HG03066 (cell line): Measurements from ENCODE around the gene RASA3.
"Not testable (repeated sequence)": the region's sequence is repeated elsewhere in the genome, so short reads cannot be mapped to it uniquely, and the experiment has no call there.

ENCODE experiments used
- ATAC-seq: cut with Tn5 transposase; IDR thresholded peaks from one replicate; pipeline ENCODE4 v1.9.1; 2021; ENCODE audit warnings: low read depth; ENCODE audit not compliant: unreplicated experiment

RASA3 gene

DNA sequence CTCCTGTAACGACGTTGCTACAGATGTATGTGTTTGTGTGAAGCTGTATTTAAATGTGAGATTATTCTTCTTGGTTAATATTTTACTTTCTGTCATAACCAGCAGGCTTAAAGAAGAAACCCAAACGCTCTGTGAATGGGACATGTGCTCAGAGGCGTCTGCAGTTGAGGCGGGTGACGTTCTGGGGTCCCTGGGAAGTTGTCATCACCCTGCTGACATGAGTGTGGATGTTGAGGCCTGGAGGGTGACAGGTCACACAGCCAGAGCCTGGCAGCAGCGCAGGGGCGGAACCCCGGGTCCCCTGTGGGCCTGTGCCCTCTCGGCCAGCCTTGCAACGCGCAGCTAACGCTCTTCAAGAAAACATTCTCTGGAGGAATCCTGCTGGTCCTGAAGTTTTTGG, 16.6 kb downstream of the RASA3 start:
- no peak for ATAC-seq

DNA sequence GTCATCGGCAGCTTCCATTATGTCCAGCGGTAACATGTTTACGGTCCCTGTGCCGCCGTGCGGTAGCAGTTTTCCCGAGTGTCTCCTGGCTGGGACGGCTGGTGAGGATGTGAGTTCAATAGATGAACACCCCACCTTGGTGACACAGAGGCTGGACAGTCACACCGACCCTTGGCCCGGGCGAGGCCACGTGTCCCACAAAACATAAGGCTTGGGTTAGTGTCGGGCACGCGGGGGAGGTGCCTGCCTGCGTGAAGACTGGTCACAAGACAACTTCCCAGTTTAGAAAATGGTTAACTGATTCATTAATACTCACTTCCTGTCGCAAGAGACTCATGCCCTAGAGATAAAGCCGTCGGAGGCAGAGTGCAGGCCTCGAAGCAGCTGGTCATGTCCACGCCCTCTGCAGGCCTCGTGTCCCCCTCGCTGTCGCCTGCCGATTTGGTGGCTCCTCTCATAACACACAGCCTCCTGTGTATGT, 17.2 kb downstream of the RASA3 start:
- ATAC-seq = no peak

DNA sequence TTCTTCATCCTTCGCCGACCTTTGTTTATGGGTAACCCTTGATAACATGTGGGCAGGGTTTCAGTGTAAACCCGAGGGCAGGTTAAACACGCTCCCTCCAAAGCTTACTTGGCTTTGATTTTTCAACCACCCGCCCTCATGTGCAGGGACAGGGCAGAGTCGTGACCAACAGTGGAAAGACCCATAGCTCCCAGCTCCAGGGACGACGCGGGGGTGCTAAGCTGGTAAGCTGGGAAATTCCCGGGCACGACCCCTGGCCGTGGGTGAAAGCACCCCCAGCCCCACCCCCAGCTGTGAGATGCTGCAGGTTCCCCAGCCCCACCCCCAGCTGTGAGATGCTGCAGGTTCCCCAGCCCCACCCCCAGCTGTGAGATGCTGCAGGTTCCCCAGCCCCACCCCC, 17.8 kb downstream of the RASA3 start:
- not testable (repeated sequence) for ATAC-seq

DNA sequence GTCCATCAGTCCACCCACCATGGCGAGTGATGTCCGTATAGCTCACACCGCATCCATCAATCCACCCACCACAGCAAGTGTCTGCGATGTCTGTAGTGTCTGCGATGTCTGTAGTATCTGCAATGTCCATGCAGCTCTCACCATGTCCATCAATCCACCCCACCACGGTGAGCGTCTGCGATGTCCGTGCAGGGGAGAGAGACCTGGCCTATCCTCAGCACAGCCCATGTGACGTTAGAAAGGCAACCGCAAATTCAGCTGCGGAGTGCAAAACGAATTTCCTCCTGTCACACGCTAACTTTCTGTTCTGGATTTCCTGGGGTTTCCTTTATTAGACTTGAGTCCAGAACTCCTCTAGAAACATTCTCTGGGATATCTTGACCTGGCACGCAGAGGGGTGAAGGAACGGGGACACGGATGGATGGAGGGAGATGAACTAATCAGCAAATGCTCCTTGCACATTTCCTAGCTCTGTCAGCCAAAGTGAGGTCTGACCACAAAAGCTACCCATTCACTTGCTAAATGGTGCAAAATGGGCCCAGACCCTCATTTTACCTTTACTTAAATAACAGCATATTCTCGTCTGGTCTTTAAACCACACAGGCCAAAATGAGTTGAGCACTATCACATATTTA, 18.3 kb downstream of the RASA3 start:
- ATAC-seq = no peak

- not testable (repeated sequence) for ATAC-seq
Measured at GRCh38 chr13:114113395-114113794, 19.0 kb downstream of the RASA3 start.

GRCh38 chr13:114112826-114113322, 19.5 kb downstream of the RASA3 start:
- ATAC-seq = no peak

DNA sequence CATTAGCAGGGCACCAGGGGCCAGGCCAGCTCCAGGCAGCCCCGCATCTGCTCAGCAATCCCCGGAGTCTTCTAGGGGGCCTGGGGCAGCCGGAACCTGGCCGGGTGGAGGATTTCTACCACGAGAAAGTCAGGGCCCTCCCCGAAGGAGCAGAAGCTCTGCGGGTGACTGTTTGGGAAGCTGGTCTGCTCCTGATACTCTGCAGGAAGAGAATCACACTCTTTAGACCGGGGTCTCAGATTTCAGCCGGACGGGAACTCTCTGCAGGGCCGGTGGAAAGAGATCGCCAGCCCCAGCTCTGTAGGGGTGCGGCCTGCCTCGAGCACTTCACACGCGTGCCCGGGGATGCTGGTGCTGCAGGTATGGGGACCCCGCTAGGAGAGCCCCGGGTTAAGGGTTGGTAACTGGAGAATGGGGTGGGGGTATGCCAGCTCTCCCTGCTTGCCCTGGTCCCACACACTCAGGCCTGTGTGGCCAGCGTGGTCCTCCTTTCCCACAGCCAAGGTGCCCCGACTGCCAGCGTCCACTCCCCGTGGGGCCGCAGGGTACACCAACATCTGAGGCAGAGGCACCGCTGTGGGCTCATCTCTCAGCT, 20.1 kb downstream of the RASA3 start:
- no peak for ATAC-seq

GRCh38 chr13:114111577-114111976, 20.8 kb downstream of the RASA3 start:
- no peak for ATAC-seq

DNA sequence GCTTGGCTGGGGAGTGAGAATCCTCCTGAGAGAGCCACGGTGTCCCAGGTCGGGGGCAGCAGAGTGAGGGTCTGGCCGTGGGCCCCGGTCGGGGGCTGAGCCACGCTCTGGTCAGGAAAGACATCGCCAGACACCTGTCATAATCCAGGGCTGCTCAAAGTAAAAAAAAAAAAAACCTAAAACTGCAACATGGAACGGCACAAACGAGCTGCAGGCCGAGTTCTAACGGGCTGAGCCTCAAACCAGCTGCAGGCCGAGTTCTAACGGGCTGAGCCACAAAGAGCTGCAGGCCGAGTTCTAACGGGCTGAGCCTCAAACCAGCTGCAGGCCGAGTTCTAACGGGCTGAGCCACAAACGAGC, 21.6 kb downstream of the RASA3 start:
- not testable (repeated sequence) for ATAC-seq

DNA sequence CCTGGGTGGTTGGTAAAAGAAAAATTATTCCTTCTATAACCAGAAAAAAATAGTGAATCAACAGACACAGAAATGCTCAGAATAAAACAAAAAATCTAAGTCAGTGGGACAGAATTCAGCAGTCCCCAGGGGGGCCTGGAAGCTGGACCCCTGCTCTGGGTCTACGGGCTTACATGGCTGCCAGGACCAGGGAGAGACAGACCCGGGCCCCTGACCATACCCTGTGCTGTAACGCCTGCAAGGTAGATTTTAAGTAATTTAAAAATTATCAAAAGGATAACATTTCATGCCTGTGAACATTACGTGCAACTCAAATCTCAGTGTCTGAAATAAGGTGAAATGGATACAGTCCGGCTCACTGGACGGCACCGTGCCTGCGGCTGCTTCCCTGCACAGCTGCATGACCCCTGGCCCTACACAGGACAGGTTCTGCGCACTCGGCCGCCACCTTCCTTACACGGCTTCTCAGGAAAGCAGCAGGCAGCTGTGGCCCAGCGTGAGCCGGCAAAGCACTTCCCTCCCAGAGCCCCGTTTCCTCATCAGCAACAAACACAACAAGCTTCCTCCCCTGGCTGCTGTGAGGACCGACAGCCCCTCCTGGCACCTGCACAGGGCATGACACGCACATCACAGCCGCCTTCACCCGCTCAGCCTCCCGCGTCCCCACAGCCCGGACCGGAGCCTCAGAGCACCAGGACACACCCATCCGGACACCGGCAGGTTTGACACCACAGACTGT, 22.2 kb downstream of the RASA3 start:
- peak; percentile 47 for ATAC-seq

DNA sequence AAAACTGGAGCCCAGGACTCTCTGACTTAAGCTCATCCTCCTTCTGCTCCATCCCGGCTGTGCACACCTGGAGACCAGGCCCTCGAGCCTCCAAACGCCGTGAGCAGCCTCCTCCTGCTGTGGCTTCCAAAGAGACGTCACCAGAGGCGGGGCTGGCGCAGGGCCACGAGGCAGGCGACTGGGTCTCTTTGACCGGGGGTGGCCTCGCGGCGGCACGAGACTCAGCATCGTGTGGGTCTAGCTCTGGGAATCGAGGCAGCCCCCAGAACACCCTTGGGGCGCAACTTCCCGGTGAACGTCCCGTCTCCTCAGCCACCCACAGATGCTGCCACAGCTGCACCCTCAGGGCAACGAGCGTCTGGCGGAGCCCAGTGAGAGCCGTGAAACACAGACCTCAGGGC, 22.8 kb downstream of the RASA3 start:
- no peak for ATAC-seq

- no peak for ATAC-seq
Measured at GRCh38 chr13:114108894-114109293, 23.5 kb downstream of the RASA3 start.

DNA sequence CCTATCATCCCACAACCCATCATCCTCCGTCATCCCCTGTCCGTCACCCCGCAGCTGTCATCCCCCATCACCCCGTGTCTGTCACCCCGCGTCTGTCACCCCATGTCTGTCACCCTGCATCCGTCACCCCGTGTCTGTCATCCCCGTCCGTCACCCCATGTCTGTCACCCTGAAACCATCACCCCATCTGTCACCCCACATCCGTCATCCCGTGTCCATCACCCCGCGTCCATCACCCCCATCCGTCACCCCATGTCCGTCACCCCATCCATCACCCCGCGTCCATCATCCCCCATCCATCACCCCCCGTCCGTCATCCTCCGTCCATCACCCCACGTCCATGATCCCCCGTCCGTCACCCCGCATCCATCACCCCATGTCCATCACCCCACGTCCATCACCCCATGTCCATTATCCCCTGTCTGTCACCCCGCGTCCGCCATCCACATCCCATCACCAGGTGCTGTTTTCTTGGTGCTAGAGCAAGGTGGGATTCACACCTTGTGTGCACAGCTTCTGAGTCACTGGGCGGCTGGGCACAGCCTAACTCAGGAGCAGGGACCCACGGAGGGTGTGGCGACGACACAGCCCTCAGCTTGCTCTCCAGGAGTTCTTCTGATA, 24.2 kb downstream of the RASA3 start:
- no peak for ATAC-seq

- no peak for ATAC-seq
Measured at GRCh38 chr13:114107686-114108081, 24.7 kb downstream of the RASA3 start.

DNA sequence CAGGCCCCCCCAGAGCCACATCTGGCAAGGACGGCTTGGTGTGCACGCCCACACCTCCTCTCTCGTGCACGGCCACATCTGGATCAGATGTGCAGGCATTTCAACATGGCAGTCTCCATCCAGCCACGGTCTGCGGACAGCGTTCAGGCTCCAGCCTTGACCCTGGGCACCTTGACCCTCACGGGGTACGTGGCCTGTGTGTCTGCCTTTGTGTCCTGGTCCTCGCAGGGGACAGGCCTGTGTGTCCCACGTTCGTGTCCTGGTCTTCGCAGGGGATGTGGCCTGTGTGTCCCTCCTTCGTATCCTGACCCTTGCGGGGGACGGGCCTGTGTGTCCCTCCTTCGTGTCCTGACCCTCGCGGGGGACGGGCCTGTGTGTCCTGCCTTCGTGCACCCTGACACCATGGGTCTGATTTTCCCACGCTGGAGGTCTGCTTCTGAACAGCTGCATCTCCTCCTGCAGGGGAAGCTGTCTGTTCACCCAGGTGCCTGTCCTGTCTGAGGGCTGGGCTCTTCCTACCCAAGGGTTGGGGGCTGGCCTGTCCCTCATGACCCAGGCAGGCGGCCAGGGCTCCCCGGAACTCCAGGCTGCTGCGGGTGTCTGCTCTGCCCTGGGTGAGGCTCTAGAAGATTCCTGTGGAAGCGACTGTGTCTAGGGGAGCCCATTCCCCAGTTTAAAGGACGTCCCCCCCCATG, 25.3 kb downstream of the RASA3 start:
- no peak for ATAC-seq

DNA sequence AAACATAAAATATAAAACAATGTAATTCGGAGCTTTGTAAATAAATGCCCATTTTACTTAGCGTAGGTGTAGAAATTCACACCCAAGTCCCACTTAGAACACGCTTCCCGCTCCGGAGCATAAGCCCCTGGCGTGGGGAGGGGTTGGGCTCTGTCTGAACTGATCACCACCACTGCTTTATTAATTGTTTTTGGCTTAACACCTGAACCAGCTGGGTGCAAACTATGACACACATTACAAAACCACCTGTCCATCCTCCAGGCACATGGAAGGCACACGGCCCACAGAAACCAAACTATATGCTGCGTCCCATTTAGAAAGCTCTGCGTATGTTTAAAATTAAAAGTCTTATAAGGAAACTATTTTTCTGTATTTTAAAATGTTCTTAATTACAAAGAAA, 25.9 kb downstream of the RASA3 start:
- ATAC-seq = no peak

DNA sequence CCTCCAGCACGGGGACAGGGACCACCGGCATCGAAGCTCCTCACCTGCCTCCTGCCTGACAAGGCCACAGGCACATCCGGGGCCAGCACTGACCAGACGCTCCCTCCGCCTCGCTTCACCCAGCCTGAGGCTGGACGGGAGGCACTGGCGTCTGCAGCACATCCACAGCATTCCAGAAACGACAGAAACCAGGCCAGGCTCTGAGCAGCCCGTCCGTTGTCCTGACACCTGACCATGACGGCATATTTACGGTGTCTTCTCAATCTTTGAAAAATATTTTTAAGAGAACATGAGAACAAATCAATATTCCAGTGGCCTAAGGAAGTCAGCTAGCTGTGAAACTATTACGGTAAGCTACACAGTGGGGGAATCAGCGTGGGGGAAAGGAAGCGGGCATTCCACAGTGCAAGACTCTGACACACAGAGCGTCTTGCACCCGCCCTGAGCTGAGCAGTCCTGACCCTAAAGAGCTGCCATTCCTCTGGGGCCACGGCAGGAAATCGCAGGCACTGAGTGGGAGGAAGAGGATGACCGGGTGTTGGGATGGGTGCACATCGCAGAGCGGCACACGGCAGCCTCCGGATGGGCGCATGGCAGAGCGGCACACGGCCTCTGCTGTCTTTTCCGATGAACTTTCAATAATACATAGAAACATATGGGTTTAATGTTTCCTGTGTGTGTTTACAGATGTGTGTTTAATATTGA, 26.8 kb downstream of the RASA3 start:
- no peak for ATAC-seq

- no peak for ATAC-seq
Measured at GRCh38 chr13:114104655-114105520, 27.5 kb downstream of the RASA3 start.
